Tibial nerve (tissue), 4 donors: ENCODE results near the gene LMLN. TPM values are rescaled to one million over a fixed set of nuclear protein-coding genes. Genes with fewer than 3 reads are reported as not detected.
"Not testable (repeated sequence)": the region's sequence is repeated elsewhere in the genome, so short reads cannot be mapped to it uniquely, and the experiment has no call there.

Source experiments
- DNase-seq, 2 donors: peaks; one replicate each; pipeline ENCODE4 v3.0.0-alpha.2; 2019; ENCODE audit warnings: low spot score in 2 of 2
- H3K27ac ChIP-seq, 4 donors: fragments of 200-600 bp; sonication (generic) in 3 of 4; one replicate each; pipeline ENCODE4 v1.5.1; 2017 to 2019; ENCODE audit warnings: mild to moderate bottlenecking in 1 of 4
- H3K27me3 ChIP-seq, 2 donors: fragments of 200-600 bp; sonication (generic) in 1 of 2; one replicate each; pipeline versions ENCODE4 v1.5.1 to v1.6.0; 2017 to 2019
- H3K36me3 ChIP-seq, 3 donors: fragments of 200-600 bp; sonication (generic); one replicate each; pipeline ENCODE4 v1.5.1; 2018 to 2019
- H3K4me1 ChIP-seq, 4 donors: fragments of 200-600 bp; sonication (generic) in 3 of 4; one replicate each; pipeline ENCODE4 v1.5.1; 2017 to 2019
- H3K4me3 ChIP-seq, 4 donors: fragments of 200-600 bp; sonication (generic) in 3 of 4; one replicate each; pipeline ENCODE4 v1.5.1; 2017 to 2019; ENCODE audit warnings: mild to moderate bottlenecking in 1 of 4, moderate library complexity in 1 of 4
- H3K9me3 ChIP-seq, 4 donors: fragments of 200-600 bp; sonication (generic) in 3 of 4; one replicate each; pipeline ENCODE4 v1.5.1; 2017 to 2019
- EP300 ChIP-seq, 2 donors: sonication (generic); formaldehyde crosslinking; IDR thresholded peaks; one replicate each; pipeline ENCODE4 v1.6.1; 2017; ENCODE audit warnings: antibody characterized with exemption in 2 of 2, mild to moderate bottlenecking in 1 of 2
- POLR2A ChIP-seq, 2 donors: fragments of 450-650 bp; IDR thresholded peaks; one replicate each; pipeline ENCODE4 v1.6.1; 2017; ENCODE audit warnings: antibody characterized with exemption in 2 of 2, mild to moderate bottlenecking in 2 of 2, moderate library complexity in 2 of 2
- WGBS, 2 donors: methylation state at CpG; one replicate each; pipeline ENCODE4 v1.1.5; 2018; 5-methylcytosine and 5-hydroxymethylcytosine counted together
- total RNA-seq, 4 donors: library from RNA; depleted of rRNA; stranded (reverse); fragments of >200 nt; gene quantifications; one replicate each; pipeline ENCODE4 v1.1.0, GENCODE V29; 2016
- TF ChIP-seq, protein P1 (sequence below), 5 experiments: fragments of 200-600 bp in 3 of 5; fragments of 450-650 bp in 2 of 5; sonication (generic) in 3 of 5; IDR thresholded peaks; one replicate each; pipeline ENCODE4 v1.5.1; 2016 to 2019; ENCODE audit warnings: antibody characterized with exemption in 5 of 5, mild to moderate bottlenecking in 3 of 5, moderate library complexity in 2 of 5

The LMLN gene
- total RNA-seq, 4 donors from 2014 or later, result 5.7 to 9.0 (median 7.1) TPM

DNA sequence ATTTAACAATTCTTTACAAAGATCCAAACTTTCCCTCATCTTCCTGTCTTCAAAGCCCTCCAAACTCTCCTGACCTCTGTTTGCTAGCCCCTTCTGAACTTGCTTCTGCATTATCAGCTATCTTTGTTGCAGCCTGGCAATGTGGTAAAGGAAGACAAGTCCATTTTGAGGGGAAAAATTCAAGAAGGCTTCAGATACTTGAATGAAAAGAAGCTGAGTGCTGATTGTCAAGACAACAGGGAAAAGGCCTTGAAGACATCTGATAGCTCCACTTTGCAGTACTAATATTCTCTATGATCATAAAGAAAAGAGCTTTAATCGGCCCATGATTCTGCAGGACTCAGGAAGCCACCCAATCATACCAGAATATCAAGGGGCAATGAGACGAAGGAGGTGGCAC is 91.8 kb downstream of the LMLN start:
- no peak for DNase-seq
- H3K9me3 ChIP-seq, result no peaks in the 10 kb centered on the region
- 72 to 75% methylated on average over 2 of the region's 2 CpGs for whole genome bisulfite sequencing, 2 donors
- no peaks in the 10 kb centered on the region for H3K27me3 ChIP-seq
- no peaks in the 10 kb centered on the region for H3K36me3 ChIP-seq
- TF ChIP-seq, protein P1, sequence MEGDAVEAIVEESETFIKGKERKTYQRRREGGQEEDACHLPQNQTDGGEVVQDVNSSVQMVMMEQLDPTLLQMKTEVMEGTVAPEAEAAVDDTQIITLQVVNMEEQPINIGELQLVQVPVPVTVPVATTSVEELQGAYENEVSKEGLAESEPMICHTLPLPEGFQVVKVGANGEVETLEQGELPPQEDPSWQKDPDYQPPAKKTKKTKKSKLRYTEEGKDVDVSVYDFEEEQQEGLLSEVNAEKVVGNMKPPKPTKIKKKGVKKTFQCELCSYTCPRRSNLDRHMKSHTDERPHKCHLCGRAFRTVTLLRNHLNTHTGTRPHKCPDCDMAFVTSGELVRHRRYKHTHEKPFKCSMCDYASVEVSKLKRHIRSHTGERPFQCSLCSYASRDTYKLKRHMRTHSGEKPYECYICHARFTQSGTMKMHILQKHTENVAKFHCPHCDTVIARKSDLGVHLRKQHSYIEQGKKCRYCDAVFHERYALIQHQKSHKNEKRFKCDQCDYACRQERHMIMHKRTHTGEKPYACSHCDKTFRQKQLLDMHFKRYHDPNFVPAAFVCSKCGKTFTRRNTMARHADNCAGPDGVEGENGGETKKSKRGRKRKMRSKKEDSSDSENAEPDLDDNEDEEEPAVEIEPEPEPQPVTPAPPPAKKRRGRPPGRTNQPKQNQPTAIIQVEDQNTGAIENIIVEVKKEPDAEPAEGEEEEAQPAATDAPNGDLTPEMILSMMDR (IDR thresholded peaks at IDR 0.05), result no peak
- no peak for TF ChIP-seq POLR2A (IDR thresholded peaks at IDR 0.05)
- no peaks in the 10 kb centered on the region for H3K4me1 ChIP-seq
- H3K27ac ChIP-seq, result no peak overlapping the region
- H3K4me3 ChIP-seq, result no peak overlapping the region

DNA sequence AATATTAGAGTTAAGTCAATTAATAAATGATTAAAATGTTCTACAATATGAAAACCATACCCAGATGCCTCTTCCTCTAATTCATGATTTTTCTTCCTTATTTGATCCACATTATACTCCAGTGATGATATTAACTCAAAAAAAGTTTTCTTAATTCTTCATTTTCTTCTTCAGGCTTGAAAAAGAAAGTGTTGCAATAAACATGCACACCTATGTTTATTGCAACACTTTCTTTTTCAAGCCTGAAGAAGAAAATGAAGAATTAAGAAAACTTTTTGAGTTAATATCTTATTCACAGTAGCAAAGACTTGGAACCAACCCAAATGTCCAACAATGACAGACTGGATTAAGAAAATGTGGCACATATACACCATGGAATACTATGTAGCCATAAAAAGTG is 93.4 kb downstream of the LMLN start:
- DNase-seq, H3K27me3 ChIP-seq, H3K4me1 ChIP-seq, H3K4me3 ChIP-seq, H3K36me3 ChIP-seq, H3K27ac ChIP-seq, H3K9me3 ChIP-seq: not testable (repeated sequence)

GRCh38 chr3:198061119-198062067 is 101.4 kb downstream of the LMLN start:
- no peaks in the 10 kb centered on the region for H3K36me3 ChIP-seq
- TF ChIP-seq, protein P1 (IDR thresholded peaks at IDR 0.05), result no peak
- TF ChIP-seq EP300 (IDR thresholded peaks at IDR 0.05) (no peak), POLR2A (IDR thresholded peaks at IDR 0.05) (no peak)
- H3K9me3 ChIP-seq, result no peaks in the 10 kb centered on the region
- H3K4me1 ChIP-seq, result no peaks in the 10 kb centered on the region
- no peak overlapping the region for H3K27ac ChIP-seq
- no peak overlapping the region for H3K4me3 ChIP-seq
- 81 to 94% methylated on average over 1 of the region's 1 CpG for WGBS, 2 donors
- H3K27me3 ChIP-seq, result no peaks in the 10 kb centered on the region
- DNase-seq, result no peak

DNA sequence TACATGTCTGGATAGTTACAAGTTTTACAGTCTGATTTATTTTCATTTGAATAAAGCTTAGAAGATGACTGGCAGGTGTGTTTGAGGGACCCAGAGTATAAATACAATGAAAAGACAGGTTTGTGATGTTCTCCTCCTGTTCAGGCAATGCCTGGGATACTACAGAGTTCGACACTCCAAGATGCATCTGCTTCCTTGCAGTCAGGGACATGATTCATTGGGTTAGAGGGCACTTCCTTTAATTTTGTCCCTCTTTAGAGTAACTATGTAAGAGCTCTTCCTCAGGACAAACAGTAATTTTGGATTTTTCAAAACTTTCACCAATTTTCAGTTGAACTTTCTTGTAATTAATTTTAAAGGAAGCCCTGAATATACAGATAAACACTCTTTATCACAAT is 102.0 kb downstream of the LMLN start:
- Histone ChIP-seq H3K27me3 (no peaks in the 10 kb centered on the region), H3K27ac (no peak overlapping the region), H3K36me3 (no peaks in the 10 kb centered on the region), H3K4me1 (no peaks in the 10 kb centered on the region), H3K4me3 (no peak overlapping the region), H3K9me3 (no peaks in the 10 kb centered on the region)
- DNase-seq, result no peak
- WGBS, 2 donors, result 41 to 44% methylated on average over 1 of the region's 1 CpG
- TF ChIP-seq, protein P1 (IDR thresholded peaks at IDR 0.05), result no peak
- TF ChIP-seq POLR2A (IDR thresholded peaks at IDR 0.05), result no peak
- TF ChIP-seq EP300 (IDR thresholded peaks at IDR 0.05), result no peak

DNA sequence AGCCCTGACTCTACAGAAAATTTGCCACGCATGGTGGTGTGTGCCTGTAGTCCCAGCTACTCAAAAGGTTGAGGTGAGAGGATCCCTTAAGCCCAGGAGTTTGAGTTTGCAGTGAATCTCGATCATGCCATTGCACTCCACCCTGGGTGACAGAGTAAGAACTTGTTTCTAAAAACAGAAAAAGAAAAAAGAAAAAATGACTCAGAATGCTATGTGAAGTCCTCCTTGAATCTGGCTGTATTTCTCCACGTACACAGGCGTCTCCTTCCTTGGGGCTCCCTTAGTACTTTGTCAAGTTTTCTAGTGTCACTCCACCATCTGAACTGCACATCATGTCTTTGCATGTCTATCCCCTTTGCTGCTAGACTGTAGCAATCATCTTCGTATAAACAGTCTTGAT is 104.4 kb downstream of the LMLN start:
- TF ChIP-seq POLR2A (IDR thresholded peaks at IDR 0.05) (no peak), EP300 (IDR thresholded peaks at IDR 0.05) (no peak)
- TF ChIP-seq, protein P1 (IDR thresholded peaks at IDR 0.05), result no peak
- Histone ChIP-seq H3K27me3 (no peaks in the 10 kb centered on the region), H3K27ac (no peak overlapping the region), H3K4me1 (no peaks in the 10 kb centered on the region), H3K9me3 (no peaks in the 10 kb centered on the region), H3K4me3 (no peak overlapping the region), H3K36me3 (no peaks in the 10 kb centered on the region)
- WGBS, 2 donors, result 86 to 88% methylated on average over 5 of the region's 5 CpGs
- no peak for DNase-seq
